Hepatocyte (in vitro differentiated cells): ENCODE data around the gene BCAR1. TPM values are rescaled to one million over a fixed set of nuclear protein-coding genes. Genes with fewer than 3 reads are reported as not detected.
"Not testable (repeated sequence)": the region's sequence is repeated elsewhere in the genome, so short reads cannot be mapped to it uniquely, and the experiment has no call there.

Experiments used
- DNase-seq: peaks from one replicate; pipeline ENCODE4 v3.0.0-alpha.2; 2016; ENCODE audit warnings: low spot score
- H2AFZ ChIP-seq: fragments of 200-600 bp; sonication (generic); 2 replicates; pipeline ENCODE4 v1.6.0; 2016; ENCODE audit warnings: antibody characterized with exemption, mild to moderate bottlenecking
- H3K27ac ChIP-seq: fragments of 200-600 bp; sonication (generic); 2 replicates; pipeline ENCODE4 v1.5.1; 2016; ENCODE audit warnings: mild to moderate bottlenecking
- H3K27me3 ChIP-seq: fragments of 200-600 bp; sonication (generic); 2 replicates; pipeline ENCODE4 v1.6.1; 2016
- H3K36me3 ChIP-seq: fragments of 200-600 bp; sonication (generic); replicated peaks from 2 replicates; pipeline ENCODE4 v1.5.1; 2016; ENCODE audit warnings: low read depth; ENCODE audit not compliant: insufficient read depth
- H3K4me1 ChIP-seq: fragments of 200-600 bp; sonication (generic); 2 replicates; pipeline ENCODE4 v1.5.1; 2016; ENCODE audit warnings: mild to moderate bottlenecking, moderate library complexity; ENCODE audit not compliant: insufficient read depth
- H3K4me2 ChIP-seq: fragments of 200-600 bp; sonication (generic); 2 replicates; pipeline ENCODE4 v1.6.0; 2016
- H3K4me3 ChIP-seq: fragments of 200-600 bp; sonication (generic); 2 replicates; pipeline ENCODE4 v1.5.1; 2016; ENCODE audit warnings: mild to moderate bottlenecking
- H3K79me2 ChIP-seq: fragments of 200-600 bp; sonication (generic); 2 replicates; pipeline ENCODE4 v1.6.0; 2017; ENCODE audit warnings: mild to moderate bottlenecking
- H3K9me2 ChIP-seq: fragments of 200-600 bp; sonication (generic); replicated peaks from 2 replicates; pipeline ENCODE4 v1.6.0; 2017; ENCODE audit warnings: mild to moderate bottlenecking; ENCODE audit not compliant: insufficient read depth
- H3K9me3 ChIP-seq: fragments of 200-600 bp; sonication (generic); 2 replicates; pipeline ENCODE4 v1.5.1; 2016; ENCODE audit warnings: low read depth, mild to moderate bottlenecking
- H4K20me1 ChIP-seq: fragments of 200-600 bp; sonication (generic); 2 replicates; pipeline ENCODE4 v1.6.0; 2016; ENCODE audit warnings: mild to moderate bottlenecking; ENCODE audit not compliant: insufficient read depth, poor library complexity, severe bottlenecking
- CTCF ChIP-seq: fragments of 200-600 bp; sonication (generic); IDR thresholded peaks from 2 replicates; pipeline ENCODE4 v1.5.1; 2016; ENCODE audit warnings: antibody characterized with exemption, mild to moderate bottlenecking; ENCODE audit not compliant: poor library complexity
- EZH2 ChIP-seq: fragments of 200-600 bp; sonication (generic); IDR thresholded peaks from 2 replicates; pipeline ENCODE4 v1.6.1; 2016; ENCODE audit warnings: antibody characterized with exemption, mild to moderate bottlenecking, borderline replicate concordance
- EZH2phosphoT487 ChIP-seq: fragments of 200-600 bp; sonication (generic); IDR thresholded peaks from one replicate; pipeline ENCODE4 v1.6.1; 2018; ENCODE audit warnings: antibody characterized with exemption, mild to moderate bottlenecking, low read depth, moderate library complexity; ENCODE audit not compliant: unreplicated experiment, severe bottlenecking
- WGBS: methylation state at CpG from one replicate; pipeline ENCODE4 v1.1.6; 2016; ENCODE audit warnings: low lambda C conversion rate; ENCODE audit errors: missing lambda C conversion rate; 5-methylcytosine and 5-hydroxymethylcytosine counted together
- polyA plus RNA-seq: library from polyadenylated mRNA; unstranded; fragments of >200 nt; fragmentation: Nextera tagmentation; extraction: Ambion mirVana; gene quantifications from 2 replicates; pipeline ENCODE4 v1.2.1, GENCODE V29; 2016
- total RNA-seq: library from RNA; depleted of rRNA; stranded (reverse); fragments of >200 nt; gene quantifications from 2 replicates; pipeline ENCODE4 v1.2.3, GENCODE V29; 2014

Gene BCAR1
- total and polyA plus RNA-seq, 2 experiments from 2014 or later = 77.3 to 112 TPM

GRCh38 chr16:75209944-75210343, 41.5 kb downstream of the BCAR1 start:
- no peaks in the 10 kb centered on the region for H3K9me3 ChIP-seq
- H3K36me3 ChIP-seq = no peaks in the 10 kb centered on the region
- H3K4me2 ChIP-seq = no peak overlapping the region
- no peak for DNase-seq
- no peak overlapping the region for H2AFZ ChIP-seq
- no peaks in the 10 kb centered on the region for H3K27me3 ChIP-seq
- 89% methylated on average over 5 of the region's 5 CpGs for WGBS
- H3K4me1 ChIP-seq = no peaks in the 10 kb centered on the region
- no peak overlapping the region for H3K4me3 ChIP-seq
- H4K20me1 ChIP-seq = no peaks in the 10 kb centered on the region
- H3K79me2 ChIP-seq = no peaks in the 10 kb centered on the region
- H3K9me2 ChIP-seq = no peaks in the 10 kb centered on the region
- H3K27ac ChIP-seq = no peak overlapping the region
- TF ChIP-seq EZH2phosphoT487 (no peak), CTCF (no peak), EZH2 (no peak)

DNA sequence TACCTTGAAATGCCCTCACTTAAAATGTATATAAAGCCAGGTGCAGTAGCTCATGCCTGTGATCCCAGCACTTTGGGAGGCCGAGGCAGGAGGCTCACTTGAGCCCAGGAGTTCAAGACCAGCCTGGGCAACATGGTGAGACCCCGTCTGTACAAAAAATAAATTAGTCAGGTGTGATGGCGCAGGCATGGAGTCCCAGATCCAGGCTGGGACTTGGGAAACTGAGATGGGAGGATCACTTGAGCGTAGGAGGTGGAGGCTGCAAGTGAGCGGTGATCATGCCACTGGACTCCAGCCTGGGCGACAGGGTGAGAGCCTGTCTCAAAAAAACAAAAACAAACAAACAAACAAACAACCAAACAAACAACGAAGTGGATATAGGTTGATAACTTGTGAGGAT, 41.9 kb downstream of the BCAR1 start:
- H3K9me2 ChIP-seq, H3K4me3 ChIP-seq, H3K27ac ChIP-seq, H3K79me2 ChIP-seq, H3K36me3 ChIP-seq, H3K4me2 ChIP-seq, H3K4me1 ChIP-seq, H4K20me1 ChIP-seq, H2AFZ ChIP-seq, DNase-seq, H3K9me3 ChIP-seq, H3K27me3 ChIP-seq: not testable (repeated sequence)
- WGBS = 87% methylated on average over 7 of the region's 7 CpGs

- H3K4me1 ChIP-seq = no peaks in the 10 kb centered on the region
- no peak overlapping the region for H2AFZ ChIP-seq
- H3K4me3 ChIP-seq = no peak overlapping the region
- DNase-seq = no peak
- H3K27ac ChIP-seq = no peak overlapping the region
- no peaks in the 10 kb centered on the region for H3K9me3 ChIP-seq
- no peaks in the 10 kb centered on the region for H4K20me1 ChIP-seq
- H3K36me3 ChIP-seq = no peaks in the 10 kb centered on the region
- WGBS = 90% methylated on average over 27 of the region's 27 CpGs
- no peaks in the 10 kb centered on the region for H3K9me2 ChIP-seq
- TF ChIP-seq CTCF (no peak), EZH2phosphoT487 (no peak), EZH2 (no peak)
- no peaks in the 10 kb centered on the region for H3K79me2 ChIP-seq
- no peak overlapping the region for H3K4me2 ChIP-seq
- no peaks in the 10 kb centered on the region for H3K27me3 ChIP-seq
These were observed 42.4 kb downstream of the BCAR1 start for GRCh38 chr16:75208861-75209505.

DNA sequence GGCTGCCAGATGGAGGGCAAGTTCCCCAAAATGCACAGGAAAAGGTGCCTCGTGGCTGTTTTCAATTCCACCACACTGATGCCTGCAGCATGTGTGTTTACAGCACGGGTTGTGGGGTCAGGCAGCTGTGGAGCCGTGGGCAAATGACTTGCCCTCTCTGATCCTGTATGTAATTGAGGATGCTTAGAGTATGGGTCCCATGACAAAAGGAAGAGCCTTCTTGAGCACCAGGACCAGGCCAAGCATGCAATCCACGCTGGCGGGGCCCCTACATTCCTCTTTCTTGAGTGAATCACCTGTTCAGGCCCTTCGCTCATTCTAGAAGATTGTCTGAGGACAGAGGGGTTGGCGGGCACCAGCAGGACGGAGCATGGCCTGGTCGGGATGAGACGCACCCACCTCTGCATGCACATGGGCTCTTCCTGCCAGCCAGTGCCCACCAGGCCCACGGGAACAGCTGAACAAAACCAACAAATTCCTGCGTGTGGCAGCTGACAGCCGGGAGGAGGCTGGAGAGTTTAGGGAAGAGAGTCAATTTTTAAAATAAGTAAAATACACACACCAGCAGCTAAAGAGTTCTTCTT, 43.1 kb downstream of the BCAR1 start:
- no peaks in the 10 kb centered on the region for H3K27me3 ChIP-seq
- no peaks in the 10 kb centered on the region for H3K9me2 ChIP-seq
- no peaks in the 10 kb centered on the region for H4K20me1 ChIP-seq
- TF ChIP-seq EZH2phosphoT487 (no peak), CTCF (no peak), EZH2 (no peak)
- no peak overlapping the region for H2AFZ ChIP-seq
- no peak overlapping the region for H3K4me3 ChIP-seq
- no peaks in the 10 kb centered on the region for H3K36me3 ChIP-seq
- WGBS = 83% methylated on average over 13 of the region's 13 CpGs
- H3K4me2 ChIP-seq = no peak overlapping the region
- H3K79me2 ChIP-seq = no peaks in the 10 kb centered on the region
- H3K9me3 ChIP-seq = no peaks in the 10 kb centered on the region
- H3K27ac ChIP-seq = no peak overlapping the region
- H3K4me1 ChIP-seq = no peaks in the 10 kb centered on the region
- DNase-seq = no peak
